Parathyroid adenoma (tissue), 2 donors: ENCODE data around the gene EPB41.
"Not testable (repeated sequence)": the region's sequence is repeated elsewhere in the genome, so short reads cannot be mapped to it uniquely, and the experiment has no call there.

Experiments
- H2AFZ ChIP-seq: fragments of 300-600 bp; sonication (generic); one replicate; pipeline ENCODE4 v1.7.0; 2017; ENCODE audit warnings: antibody characterized with exemption, mild to moderate bottlenecking
- H3K27ac ChIP-seq: fragments of 300-600 bp; sonication (generic); one replicate; pipeline ENCODE4 v1.7.0; 2017
- H3K27me3 ChIP-seq: fragments of 300-600 bp; sonication (generic); one replicate; pipeline ENCODE4 v1.7.0; 2017; ENCODE audit warnings: low read length; ENCODE audit not compliant: control insufficient read depth, insufficient read depth
- H3K36me3 ChIP-seq: fragments of 300-600 bp; sonication (generic); one replicate; pipeline ENCODE4 v1.7.0; 2017; ENCODE audit warnings: low read length; ENCODE audit not compliant: control insufficient read depth, insufficient read depth
- H3K4me1 ChIP-seq: fragments of 300-600 bp; sonication (generic); one replicate; pipeline ENCODE4 v1.7.0; 2017; ENCODE audit warnings: control low read depth
- H3K4me2 ChIP-seq: fragments of 300-600 bp; sonication (generic); one replicate; pipeline ENCODE4 v1.7.0; 2017; ENCODE audit warnings: low read length
- H3K4me3 ChIP-seq: fragments of 300-600 bp; sonication (generic); one replicate; pipeline ENCODE4 v1.7.0; 2017; ENCODE audit warnings: low read depth, low read length
- H3K79me2 ChIP-seq: fragments of 300-600 bp; sonication (generic); one replicate; pipeline ENCODE4 v1.7.0; 2017; ENCODE audit warnings: control low read depth
- H3K9ac ChIP-seq: fragments of 300-600 bp; sonication (generic); one replicate; pipeline ENCODE4 v1.7.0; 2017; ENCODE audit warnings: mild to moderate bottlenecking
- H3K9me3 ChIP-seq: fragments of 300-600 bp; sonication (generic); one replicate; pipeline ENCODE4 v1.7.0; 2017; ENCODE audit warnings: low read length; ENCODE audit not compliant: control insufficient read depth
- TF ChIP-seq, protein P1 (sequence below): fragments of 300-600 bp; sonication (generic); IDR thresholded peaks from one replicate; pipeline ENCODE4 v1.7.0; 2017; ENCODE audit warnings: antibody characterized with exemption, mild to moderate bottlenecking
- donor health status: primary hyperparathyroidism.

The EPB41 gene

DNA sequence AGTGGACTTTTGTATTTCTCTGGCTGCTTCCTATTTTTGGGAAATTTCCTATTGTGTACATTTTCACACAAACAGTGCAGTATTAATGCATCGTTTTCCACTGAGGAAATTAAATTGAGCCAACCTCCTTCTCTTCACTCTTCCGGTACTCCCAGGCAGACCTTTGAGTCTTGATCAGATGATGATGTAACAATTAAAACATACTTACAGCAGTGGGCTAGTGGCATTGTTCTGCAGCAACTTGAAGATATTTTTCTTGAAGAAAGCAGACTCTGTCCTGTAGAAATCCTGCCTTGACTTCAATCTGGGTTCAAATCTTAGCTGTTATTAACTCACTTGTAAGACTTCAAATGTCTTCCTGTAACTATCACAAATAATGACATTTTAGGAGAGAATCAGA is 228.3 kb downstream of the EPB41 start:
- Histone ChIP-seq H3K36me3 (no peaks in the 10 kb centered on the region), H3K9ac (no peak overlapping the region), H3K4me3 (no peak overlapping the region), H3K27me3 (no peaks in the 10 kb centered on the region), H3K4me1 (peaks cover 13% of the 10 kb centered on the region), H3K79me2 (no peaks in the 10 kb centered on the region), H3K9me3 (no peaks in the 10 kb centered on the region), H2AFZ (no peak overlapping the region), H3K27ac (no peak overlapping the region), H3K4me2 (no peak overlapping the region)
- TF ChIP-seq, protein P1, sequence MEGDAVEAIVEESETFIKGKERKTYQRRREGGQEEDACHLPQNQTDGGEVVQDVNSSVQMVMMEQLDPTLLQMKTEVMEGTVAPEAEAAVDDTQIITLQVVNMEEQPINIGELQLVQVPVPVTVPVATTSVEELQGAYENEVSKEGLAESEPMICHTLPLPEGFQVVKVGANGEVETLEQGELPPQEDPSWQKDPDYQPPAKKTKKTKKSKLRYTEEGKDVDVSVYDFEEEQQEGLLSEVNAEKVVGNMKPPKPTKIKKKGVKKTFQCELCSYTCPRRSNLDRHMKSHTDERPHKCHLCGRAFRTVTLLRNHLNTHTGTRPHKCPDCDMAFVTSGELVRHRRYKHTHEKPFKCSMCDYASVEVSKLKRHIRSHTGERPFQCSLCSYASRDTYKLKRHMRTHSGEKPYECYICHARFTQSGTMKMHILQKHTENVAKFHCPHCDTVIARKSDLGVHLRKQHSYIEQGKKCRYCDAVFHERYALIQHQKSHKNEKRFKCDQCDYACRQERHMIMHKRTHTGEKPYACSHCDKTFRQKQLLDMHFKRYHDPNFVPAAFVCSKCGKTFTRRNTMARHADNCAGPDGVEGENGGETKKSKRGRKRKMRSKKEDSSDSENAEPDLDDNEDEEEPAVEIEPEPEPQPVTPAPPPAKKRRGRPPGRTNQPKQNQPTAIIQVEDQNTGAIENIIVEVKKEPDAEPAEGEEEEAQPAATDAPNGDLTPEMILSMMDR: no peak

DNA sequence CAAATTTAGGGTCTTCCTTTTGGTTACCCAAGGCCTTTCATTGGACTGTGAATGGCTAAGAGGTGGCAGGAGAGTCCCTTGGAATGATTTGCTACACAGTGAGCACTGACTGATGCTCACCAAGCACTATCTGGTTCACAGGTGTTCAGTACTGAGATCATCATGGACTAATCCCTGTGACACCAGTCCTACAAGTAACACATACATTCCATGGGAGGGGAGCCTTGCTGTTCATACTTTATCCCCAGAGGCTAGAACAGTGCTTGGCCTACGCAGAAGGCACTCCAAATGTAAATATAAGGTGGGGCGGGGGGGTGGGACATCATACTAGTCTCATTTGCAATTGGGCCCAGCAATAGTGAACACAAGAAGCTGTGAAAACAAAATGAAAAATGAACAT is 229.8 kb downstream of the EPB41 start:
- TF ChIP-seq, protein P1: no peak
- H3K36me3 ChIP-seq: no peaks in the 10 kb centered on the region
- no peak overlapping the region for H3K4me2 ChIP-seq

DNA sequence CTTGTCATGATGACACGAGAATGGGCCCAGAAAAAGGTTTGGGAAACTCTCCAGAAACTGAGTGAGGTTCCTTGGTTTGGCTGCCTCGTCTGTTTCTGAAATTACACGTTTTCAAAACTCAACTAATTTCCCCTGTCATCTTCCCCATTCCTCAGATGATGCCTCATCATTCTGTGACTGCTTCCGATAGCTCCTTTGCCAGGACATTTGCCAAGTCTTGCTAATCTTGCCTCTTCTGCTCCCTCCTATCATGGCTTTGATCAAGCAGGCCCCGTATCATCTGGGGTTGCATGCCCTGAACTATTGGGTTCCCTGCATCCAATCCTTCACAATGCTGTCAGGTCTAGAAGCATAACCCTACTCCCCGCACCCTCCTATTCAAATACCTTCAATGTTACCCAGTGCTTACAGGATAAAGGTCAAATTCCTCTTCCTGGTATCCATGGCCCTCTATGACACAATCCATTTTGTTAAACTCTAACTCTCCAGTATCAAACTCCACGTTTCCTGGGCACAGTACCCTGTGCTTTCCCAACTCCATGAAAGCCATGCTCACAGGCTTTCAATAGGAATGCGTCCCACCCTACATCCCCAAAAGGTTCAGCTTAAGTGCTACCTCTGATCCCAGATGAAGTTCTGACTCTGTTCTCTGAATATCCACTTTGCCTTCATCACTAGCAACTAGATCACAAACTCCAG is 231.5 kb downstream of the EPB41 start:
- TF ChIP-seq, protein P1: no peak
- no peak overlapping the region for H2AFZ ChIP-seq
- H3K27me3 ChIP-seq: no peaks in the 10 kb centered on the region
- peaks cover 2% of the 10 kb centered on the region for H3K79me2 ChIP-seq
- peaks cover 13% of the 10 kb centered on the region for H3K4me1 ChIP-seq
- no peak overlapping the region for H3K4me3 ChIP-seq
- H3K4me2 ChIP-seq: peak overlapping the region; percentile 48
- H3K36me3 ChIP-seq: no peaks in the 10 kb centered on the region
- H3K9ac ChIP-seq: no peak overlapping the region
- peak overlapping the region; percentile 94 for H3K27ac ChIP-seq
- H3K9me3 ChIP-seq: no peaks in the 10 kb centered on the region

More for the DNA sequence above, 229.8 kb downstream of the EPB41 start:
- Histone ChIP-seq H3K79me2 (no peaks in the 10 kb centered on the region), H3K4me1 (peaks cover 13% of the 10 kb centered on the region), H3K27me3 (no peaks in the 10 kb centered on the region), H3K4me3 (no peak overlapping the region), H3K9ac (no peak overlapping the region), H2AFZ (no peak overlapping the region), H3K27ac (no peak overlapping the region), H3K9me3 (no peaks in the 10 kb centered on the region)

DNA sequence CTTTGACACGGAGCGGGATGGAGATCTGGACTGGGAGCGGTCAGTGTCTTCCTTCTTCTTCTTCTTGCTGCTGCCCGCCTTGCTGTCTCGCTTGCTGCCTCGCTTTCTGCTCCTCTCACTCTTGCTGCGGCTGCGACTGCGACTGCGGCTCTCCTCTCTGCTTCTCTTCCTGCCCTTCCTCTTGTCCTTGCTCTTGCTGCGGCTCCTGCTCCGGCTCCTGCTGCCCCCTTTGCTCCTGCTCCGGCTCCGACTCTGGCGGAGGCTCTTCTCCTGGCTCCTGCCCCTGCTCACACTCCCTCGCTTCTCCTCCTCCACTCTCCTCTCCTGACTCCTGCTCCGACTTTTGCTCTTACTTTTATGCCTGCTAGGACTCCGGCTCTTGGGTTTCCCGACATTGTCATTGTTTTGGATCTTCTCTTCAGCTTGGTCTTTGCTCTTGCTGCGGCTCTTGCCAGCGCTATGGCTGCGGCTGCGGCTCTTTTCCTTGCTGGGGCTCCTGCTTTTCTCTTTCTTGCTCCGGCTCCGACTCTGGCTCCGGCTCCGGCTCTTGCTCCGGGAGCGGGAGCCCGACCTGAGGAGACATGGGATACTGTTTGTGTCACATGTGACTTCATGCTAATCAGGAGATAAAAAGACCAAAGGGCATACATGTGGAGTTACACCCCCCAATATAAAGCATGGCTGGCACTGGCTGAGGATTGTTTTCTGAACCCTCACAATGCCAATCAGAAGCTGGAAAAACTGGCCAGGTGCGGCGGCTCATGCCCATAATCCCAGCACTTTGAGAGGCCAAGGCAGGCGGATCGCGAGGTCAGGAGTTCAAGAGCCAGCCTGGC is 234.5 kb downstream of the EPB41 start:
- no peak overlapping the region for H3K27ac ChIP-seq
- no peaks in the 10 kb centered on the region for H3K36me3 ChIP-seq
- H3K4me2 ChIP-seq: no peak overlapping the region
- no peak overlapping the region for H3K9ac ChIP-seq
- H3K79me2 ChIP-seq: peaks cover 3% of the 10 kb centered on the region
- no peak overlapping the region for H2AFZ ChIP-seq
- H3K27me3 ChIP-seq: no peaks in the 10 kb centered on the region
- TF ChIP-seq, protein P1: no peak
- no peaks in the 10 kb centered on the region for H3K9me3 ChIP-seq
- H3K4me3 ChIP-seq: no peak overlapping the region
- H3K4me1 ChIP-seq: peaks cover 17% of the 10 kb centered on the region

DNA sequence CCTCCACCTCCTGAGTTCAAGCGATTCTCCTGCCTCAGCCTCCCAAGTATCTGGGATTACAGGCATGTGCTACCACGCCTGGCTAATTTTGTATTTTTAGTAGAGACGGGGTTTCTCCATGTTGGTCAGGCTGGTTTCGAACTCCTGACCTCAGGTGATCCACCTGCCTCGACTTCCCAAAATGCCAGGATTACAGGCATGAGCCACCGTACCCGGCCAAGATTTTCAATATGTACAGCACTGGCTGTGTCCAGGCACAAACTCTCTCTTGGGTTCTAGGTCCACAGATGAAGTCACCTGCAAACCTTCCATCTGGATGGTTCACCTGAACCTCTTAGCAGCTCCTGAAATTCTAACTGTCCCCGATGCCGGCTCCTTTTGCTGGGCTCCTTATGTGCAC is 236.0 kb downstream of the EPB41 start:
- not testable (repeated sequence) for H3K9me3 ChIP-seq, H2AFZ ChIP-seq, H3K4me3 ChIP-seq, H3K27me3 ChIP-seq, H3K36me3 ChIP-seq, H3K9ac ChIP-seq, H3K27ac ChIP-seq, H3K79me2 ChIP-seq, H3K4me2 ChIP-seq
- H3K4me1 ChIP-seq: peaks cover 16% of the 10 kb centered on the region
